ENCODE results near the gene KRTAP5-3.

The KRTAP5-3 gene

DNA sequence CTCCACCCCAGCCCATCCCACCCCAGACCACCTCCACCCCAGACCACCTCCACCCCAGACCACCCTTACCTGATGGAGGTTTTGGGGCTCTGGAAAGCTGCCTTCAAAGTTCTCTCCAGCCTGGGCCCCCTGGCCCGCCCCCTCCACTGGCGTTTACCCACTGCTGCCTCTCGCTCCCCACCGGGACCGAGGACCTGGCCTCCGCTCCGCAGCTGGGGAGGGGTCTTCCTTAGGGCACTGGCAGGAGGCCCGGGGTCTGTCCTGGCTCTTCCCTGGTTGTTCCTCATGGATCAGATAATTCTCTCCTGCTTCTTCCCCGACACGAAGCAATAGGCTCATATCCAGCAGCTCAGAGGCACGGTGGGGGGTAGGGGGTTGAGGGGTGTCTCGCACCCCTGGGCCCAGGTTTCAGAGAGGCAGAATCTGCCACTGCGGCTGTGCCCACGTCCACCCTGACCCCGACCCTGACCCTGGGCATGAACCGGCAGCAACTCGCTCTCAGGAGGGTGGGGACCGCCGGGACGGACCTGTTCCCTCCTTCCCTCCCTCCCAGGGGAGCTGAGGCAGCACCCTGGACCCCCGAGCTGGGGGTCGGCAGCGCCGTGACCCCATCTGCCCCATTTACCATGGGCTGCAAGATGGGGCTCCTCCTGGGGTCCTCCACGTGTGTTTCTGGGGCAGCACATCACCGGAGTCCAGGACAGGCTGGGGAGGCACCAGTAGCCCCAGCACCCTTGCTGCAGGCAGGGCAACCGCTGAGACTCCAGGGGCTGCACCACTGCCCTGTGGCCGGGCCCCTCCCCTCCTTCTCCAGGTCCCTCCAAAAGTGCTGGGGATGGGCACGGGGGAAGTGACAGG, 34.3 kb upstream of the KRTAP5-3 start:
- no peak for DNase-seq

DNA sequence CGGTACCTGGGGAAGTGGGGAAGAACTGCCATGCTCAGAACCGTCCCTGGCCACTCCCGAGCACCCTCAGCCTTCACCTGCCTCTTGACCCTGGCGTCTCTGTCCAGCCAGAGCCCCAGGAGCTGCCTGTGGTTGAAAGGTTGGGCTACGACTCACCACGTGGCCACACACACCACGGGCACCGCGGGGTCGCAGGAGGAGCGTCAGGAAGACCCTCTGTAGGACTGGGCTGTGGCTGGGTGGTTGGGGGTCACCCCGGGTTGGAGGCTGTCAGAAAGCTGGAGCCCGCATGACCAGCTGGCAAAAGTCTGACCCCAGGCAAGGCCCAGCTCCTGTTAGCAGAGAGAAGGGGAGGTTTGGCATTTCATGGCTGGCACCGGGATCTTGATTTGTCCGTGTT, 32.8 kb upstream of the KRTAP5-3 start:
- no peak for DNase-seq

DNA sequence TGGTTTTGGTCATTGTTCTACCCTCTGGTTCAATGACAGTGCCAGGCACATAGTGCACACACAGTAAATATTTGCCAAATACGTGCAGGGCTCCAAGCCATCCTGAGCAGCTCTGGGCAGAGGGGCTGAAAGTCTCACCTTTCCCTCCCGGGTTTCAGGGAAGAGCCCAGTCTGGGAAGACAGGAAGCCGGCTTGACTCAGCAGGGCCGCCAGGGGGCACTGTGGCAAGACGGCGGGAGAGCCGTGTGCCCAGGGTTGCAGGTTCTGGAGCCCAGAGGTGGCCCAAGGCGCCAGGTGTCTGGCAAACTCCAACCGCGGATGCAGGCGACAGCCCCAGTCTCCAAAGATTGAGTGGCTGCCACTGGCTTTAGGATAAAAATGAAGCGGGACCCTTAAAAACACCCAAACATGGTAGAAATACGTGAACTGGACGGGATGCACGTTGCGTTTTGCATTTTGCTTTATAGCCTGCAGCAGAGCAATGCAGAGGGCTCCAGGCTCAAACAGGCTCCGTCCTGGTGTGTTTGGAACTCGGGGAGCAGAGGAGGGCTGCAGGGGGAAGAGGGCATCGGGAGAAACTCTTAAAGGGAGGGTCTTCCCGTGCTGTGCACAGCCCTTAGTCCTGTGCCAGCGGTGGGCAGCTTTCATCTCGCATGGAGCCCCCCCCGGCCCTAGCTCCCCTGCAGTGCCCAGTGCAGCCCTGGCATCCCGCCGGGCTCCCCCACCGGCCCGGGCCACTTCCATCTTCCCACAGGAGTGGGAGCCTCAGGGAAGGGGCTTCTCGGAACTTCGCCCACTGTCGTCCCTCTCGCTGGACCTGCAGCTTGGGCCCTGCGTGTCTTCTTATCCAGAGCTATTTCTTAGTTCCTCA, 32.0 kb upstream of the KRTAP5-3 start:
- no peak for DNase-seq

DNA sequence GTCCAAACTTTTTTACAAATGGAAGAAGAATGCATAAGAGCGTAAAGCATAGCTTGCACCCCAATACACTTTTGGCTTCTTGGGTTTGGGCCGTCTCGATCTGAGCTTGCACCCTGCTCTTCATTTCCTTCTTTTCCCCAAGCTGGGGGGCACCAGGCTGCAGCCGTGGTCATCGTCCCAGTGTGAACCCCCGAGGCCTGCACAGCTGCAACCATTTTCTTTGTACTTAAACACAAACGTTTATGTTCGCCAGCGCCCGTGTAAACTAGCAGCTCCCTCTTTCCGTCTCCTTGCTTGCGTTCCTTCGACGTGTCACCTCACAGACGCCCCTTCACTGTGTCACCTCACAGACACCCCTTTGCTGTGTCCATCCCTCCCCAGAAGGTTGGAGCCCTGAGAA, 31.4 kb upstream of the KRTAP5-3 start:
- DNase-seq = no peak

DNA sequence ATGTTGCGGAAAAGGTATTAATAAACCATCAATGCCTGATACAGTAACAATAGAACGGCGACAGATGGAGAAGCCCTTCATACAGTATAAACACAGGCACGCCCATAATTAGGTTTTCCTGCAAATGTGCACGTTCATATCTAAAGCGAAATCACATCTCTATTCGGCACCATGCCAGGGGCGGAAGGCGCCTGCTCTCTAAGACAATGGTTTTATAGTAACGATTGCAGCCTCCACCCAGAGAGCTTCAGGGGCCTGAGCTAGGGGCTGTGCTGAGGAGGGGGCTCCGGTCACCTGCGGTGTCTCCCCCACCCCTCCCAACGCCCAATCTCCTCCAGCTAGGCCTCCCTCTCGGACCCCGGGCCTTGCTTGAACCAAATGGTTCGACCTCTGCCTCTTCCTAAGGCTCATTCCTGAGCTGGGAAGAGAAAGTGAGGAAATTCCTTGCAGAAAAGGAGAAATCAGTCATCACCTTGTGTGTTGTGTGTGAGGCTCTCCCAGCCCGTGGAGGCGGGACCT, 30.9 kb upstream of the KRTAP5-3 start:
- no peak for DNase-seq

DNA sequence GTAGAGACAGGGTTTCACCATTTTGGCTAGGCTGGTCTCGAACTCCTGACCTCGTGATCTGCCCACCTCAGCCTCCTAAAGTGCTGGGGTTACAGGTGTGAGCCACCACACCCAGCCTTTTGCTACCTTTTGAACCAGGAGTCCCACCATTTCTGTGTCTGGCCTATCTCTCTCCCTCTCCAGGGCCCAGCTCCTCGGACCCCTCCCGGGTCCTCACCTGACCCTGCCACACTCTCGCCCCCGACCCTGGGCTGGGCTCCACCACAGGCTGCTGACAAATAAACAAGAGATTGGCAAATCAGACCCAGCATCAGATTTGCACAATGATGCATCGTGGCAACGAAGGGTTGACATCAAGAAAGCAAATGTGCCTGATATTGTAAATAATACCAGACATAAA, 30.1 kb upstream of the KRTAP5-3 start:
- DNase-seq = no peak

DNA sequence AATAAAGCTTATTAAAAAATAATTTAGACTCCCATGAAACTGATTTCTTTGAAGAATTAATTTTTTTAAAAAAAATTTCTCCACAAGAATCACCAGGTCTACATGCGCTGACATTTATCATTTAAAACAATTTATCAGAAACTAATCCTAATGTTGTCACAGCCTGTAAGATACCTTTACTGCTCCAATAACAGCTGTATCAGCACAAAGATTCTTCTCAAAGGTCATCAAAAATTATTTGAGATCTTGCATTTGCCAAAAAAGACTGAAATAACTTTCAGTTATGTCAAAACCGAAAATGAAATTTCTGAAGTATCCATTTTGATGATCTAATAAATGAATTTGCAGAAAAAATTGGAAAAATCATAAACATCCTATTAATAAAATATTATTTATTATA, 29.4 kb upstream of the KRTAP5-3 start:
- no peak for DNase-seq

DNA sequence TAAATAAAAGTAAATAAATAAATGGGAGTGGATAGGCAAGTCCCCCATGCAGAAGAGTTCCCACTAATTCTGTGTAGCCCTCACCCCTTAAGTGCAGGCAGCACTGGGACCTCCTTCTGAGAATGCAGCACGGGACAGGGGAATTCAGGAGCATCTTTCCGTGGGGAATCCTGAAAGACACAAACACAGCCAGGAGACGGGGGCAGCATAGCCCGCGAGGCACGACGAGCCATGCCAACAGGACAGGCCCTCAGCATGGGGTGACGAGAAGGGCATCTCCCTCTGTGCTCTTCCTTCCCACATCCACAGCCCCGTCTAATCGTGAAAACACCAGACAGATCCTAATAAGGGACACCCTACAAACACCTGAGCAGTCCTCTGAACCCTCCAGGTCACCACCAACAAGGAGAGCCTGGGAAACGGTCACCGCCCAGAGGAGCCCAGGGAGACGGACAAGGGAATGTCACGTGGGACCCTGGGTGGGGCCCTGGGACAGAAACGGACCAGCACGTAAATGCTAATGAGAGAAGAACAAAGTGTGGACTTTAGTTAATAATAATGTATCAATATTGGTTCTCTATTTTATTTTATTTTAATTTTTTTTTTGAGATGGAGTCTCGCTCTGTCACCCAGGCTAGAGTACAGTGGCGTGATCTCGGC, 28.2 kb upstream of the KRTAP5-3 start:
- DNase-seq = no peak

DNA sequence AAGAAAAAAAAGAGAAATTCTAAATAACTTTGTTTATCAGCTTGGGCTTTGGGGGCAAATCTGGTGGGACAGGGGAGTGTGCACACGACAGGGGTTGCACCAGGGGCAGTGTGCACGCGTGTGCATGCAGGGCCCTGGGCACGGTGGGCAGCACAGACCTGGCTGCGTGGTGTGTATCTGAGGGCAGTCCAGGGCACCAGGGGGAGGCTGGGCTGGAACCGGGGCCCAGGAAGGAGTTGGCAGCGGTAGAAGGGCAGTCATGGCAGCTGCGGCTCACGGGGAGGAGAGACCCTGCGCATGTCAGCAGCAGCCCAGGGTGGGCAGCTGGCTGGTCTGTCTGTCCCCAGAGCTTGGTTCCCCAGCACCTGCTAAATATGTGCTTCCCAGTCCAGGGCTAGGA, 25.6 kb upstream of the KRTAP5-3 start:
- DNase-seq = no peak

DNA sequence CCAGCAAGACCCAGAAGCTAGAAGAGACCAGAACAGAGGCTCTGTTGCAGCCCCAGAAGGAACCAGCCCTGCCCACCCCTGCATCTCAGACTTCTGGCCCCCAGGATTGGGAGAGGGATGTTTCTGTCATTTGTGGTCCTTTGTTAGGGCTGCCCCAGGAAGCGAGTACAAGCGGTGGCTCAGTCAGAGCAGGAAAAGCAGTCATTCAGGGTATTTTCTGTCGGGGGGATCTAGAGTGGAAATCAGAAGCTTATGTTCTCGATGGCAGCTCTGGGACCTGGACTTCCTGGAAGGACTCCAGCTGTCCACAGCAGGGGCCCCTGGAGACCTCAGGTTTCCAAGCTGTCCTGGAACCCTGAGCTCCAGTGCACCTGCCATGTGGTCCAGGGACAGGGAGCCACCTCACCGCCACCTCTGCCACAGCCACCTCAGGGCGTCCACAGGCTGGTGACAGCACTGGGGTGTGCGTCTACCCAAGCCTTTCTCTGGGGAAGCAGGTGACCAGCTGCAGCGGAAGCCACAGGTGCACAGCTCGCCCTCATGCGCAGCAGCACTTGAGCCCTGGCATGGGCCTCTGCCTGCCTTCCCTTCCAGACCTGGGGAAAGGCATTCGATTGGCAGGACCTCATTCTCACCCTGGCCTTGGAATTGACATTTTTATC, 23.9 kb upstream of the KRTAP5-3 start:
- DNase-seq = no peak

DNA sequence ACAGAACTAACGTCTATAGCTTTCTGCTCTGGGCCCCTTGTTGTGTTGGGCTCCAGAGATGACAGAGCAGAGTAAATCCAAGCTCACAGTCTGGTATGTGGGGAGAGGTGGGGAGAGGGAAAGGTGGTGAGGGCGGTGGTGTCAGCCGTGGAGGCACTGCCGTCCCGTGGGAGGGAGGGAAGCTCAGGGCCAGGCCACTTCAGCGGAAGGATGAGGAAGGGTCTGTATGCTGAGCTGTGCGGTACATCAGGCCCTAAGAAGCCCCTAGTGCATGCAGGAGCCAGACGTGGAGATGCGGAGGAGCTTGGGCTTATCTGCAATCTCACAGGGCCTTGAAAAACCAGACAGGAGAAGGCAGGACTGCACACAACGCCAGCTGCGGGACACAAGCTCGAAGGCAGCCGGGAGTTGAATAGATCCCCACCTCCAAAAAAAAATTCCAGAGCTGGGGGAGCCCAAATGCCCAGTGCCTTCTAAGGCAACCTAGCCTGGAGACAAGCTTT, 22.9 kb upstream of the KRTAP5-3 start:
- DNase-seq = no peak

DNA sequence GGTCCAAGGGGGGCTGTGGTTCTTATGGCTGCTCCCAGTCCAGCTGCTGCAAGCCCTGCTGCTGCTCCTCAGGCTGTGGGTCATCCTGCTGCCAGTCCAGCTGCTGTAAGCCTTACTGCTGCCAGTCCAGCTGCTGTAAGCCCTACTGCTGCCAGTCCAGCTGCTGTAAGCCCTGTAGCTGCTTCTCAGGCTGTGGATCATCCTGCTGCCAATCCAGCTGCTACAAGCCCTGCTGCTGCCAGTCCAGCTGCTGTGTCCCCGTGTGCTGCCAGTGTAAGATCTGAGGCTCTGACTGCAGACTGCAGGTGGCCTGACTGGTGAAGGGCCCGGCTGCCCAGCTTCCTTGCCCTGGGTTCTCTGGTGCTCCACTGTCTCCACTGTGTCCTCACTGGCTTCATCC, 22.0 kb upstream of the KRTAP5-3 start:
- no peak for DNase-seq

DNA sequence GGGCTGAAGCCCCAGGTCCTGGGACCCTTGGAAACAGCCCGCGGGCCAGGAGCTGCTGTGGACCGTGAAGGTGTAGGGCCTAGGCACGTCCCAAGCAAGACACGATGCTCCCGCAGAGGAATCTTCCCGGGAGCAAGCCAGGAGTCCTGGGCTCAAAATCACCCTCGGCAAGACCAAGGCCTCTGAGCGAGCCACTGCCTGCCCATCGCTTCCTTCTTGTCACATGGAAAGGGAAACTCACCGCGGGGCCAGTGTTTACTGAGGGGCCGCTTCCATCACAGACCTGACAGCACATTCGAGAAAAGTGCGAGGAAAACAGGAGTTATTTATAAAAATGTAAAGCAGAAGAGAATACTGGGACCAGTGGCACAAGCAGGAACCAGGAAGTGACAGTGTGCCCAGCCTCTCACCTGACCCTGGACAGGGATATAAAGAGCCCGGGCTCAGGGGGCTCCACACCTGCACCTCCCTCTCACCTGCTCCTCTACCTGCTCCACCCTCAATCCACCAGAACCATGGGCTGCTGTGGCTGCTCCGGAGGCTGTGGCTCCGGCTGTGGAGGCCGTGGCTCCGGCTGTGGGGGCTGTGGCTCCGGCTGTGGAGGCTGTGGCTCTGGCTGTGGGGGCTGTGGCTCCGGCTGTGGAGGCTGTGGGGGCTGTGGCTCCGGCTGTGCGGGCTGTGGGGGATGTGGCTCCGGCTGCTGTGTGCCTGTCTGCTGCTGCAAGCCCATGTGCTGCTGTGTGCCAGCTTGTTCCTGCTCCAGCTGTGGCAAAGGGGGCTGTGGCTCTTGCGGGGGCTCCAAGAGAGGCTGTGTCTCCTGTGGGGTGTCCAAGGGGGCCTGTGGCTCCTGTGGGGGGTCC, 21.3 kb upstream of the KRTAP5-3 start, which contains the start of gene KRTAP5-5:
Gene KRTAP5-5 (plus strand): TSS at position 450 of the 860 bp plus-strand sequence. CDS start 66 bp downstream, at position 516.
- DNase-seq = no peak

DNA sequence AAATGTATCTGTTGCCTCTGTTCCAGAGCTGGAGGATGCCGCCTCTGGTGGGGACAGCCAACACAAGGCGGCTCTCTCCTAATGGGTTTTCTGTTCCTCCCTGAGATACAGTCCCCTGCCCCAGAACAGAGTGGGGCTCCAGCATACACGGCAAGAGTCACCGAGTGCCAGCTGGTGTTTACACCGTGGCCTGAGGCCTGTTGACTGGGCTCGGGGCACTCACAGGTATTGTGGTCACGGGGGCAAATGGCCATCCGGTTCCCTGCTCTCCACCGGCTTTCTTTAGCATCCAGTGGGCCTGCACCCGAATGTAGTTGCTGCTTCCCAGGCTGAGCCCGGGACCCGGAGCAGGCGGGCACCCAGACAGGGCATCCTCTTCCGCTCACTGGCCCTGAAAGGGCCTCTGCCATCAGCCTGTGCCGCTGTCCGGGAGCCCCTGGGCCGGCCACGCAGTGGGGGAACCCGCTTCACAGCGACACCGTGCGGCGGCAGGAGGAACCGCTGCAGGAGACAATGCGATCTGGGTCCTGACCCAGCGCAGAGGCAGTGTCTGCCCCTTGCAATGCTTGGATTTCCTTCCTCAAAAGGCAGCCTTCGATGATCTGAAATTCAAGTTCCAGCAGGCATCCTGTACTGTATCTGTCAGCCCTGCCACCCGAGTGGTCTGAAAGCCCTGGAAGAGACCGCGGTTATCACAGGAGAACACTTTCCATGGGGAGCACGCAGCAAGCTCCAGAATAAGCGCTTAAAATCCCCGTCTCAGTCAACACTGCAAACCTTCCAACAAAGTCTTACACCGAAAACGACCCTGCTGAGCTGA, 20.5 kb upstream of the KRTAP5-3 start:
- no peak for DNase-seq

DNA sequence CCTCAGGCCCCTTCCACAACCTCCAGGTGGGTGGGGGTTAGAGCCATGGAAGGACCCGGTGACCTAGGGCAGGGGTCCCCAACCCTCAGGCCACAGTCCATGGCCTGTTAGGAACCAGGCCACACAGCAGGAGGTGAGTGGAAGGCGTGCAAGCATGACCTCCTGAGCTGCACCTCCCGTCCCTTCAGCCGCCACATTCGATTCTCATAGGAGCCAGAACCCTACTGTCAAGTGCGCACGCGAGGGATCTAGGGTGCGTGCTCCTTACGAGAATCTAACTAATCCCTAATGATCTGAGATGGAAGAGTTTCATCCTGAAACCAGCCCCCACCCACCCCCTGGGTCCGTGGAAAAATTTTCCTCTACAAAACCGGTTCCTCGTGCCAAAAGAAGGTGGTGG, 17.3 kb upstream of the KRTAP5-3 start:
- no peak for DNase-seq

DNA sequence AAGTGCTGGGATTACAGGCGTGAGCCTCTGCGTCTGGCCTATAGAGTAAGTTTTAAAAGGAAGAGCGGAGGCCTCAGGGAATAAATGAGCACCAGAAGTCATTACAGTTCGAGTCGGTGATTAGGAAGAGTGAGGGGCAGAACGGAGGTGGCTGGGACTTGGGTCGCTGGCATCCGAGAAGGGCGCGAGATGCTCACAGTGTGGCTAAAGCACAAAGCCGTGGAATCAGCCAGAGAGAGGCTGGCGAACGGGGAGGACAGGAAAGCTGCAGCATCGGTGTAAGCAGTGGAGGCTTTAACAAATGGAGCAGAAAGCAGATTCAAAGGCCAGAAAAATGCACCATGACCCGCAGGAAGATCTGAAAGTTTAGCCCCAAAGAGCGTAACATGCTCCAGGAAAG, 16.4 kb upstream of the KRTAP5-3 start:
- no peak for DNase-seq

DNA sequence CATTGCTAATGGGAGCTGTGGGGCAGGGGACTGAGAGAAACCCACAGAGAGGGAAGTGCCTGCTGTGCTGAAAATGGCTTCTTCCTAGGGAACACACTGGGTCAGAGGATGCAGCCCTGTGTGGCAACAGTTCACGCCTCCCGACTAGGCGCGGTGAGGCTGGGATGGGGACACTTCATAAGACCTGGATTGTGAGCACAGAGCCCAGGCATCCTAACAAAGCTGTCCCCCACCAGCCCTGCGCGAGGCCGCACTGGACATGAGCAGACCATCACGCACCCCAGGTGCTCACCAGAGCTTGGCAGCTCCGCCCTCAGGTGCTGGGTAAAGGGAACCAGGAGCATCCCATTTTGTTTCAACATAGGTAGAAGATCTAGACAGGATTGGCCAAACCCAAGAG, 15.5 kb upstream of the KRTAP5-3 start:
- DNase-seq = no peak

DNA sequence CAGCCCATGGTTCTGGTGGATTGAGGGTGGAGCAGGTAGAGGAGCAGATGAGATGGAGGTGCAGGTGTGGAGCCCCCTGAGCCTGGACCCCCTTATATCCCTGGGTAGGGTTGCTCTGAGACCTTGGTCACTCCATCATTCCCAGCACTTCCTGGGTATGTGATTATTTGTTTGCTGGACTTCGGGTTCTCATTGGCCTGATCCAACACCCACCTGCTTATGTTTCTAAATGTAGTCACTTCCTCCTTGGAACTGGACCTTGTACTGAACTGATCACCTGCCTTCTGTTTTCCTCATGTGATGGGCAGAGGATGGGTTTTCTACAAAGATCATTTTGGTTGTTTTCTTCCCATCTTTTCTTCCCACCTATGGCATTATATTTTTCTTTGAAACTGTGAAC, 13.8 kb upstream of the KRTAP5-3 start, which contains the start of gene KRTAP5-4:
Gene KRTAP5-4 (minus strand): TSS at position 53 of the 400 bp plus-strand sequence. CDS start 45 bp downstream, at position 8.
- no peak for DNase-seq

DNA sequence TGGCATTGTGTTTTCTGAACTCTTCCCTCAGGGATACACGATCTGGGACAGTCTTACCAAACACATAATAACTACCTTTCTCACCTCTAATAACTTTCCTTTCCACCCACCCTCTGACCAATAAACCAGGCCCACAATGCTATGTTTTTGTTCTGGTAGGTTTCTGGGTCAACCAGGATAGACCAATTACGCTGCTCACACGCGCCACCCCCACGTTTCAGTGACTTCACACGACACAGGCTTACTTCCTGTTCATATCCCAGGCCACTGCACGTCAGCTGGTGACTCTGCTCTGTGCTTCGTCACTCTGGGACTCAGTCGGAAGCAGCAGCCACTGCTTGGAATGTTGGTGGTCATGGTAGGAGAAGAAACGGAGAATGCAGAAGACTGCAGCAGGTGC, 11.2 kb upstream of the KRTAP5-3 start:
- DNase-seq = no peak

DNA sequence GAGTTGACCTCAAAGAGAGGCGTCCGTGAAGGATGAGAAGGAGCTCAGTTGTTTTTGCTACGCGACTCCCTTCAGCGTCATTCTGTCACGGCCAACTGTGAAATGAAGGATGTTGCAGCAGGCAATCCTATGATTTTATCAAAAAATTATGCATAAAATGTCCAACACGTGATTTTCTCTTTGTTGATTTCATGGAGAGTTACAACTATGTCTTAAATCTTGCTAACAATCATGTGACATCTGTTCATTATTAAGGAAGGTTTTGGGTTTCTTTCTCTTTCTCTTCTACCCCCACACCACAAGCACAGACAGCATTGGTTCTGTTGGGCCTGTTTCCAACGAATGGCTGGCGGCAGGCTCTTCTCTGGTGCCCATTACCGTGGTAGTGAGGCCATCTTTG, 10.0 kb upstream of the KRTAP5-3 start:
- DNase-seq = no peak
